Astrocyte (in vitro differentiated cells and primary cell): ENCODE measurements around the gene CLEC4G. TPM values are rescaled to one million over a fixed set of nuclear protein-coding genes. Genes with fewer than 3 reads are reported as not detected.

Source experiments
- DNase-seq: peaks from one replicate; pipeline ENCODE4 v3.0.0-alpha.2; 2010; ENCODE audit warnings: low read depth
- FAIRE-seq: peaks from 2 replicates; lab custom pipeline; 2011; peaks lifted over from hg19 to GRCh38; lab: Jason Lieb, UNC
- H2AFZ ChIP-seq: 2 replicates; pipeline ENCODE4 v1.6.0; 2012; ENCODE audit warnings: low read depth, low read length, inconsistent platforms
- H3K27ac ChIP-seq: 2 replicates; pipeline ENCODE4 v1.5.1; 2011; ENCODE audit warnings: low read depth, low read length, inconsistent platforms
- H3K27me3 ChIP-seq: 2 replicates; pipeline ENCODE4 v1.6.0; 2011; ENCODE audit warnings: low read length, inconsistent platforms; ENCODE audit not compliant: insufficient read depth
- H3K36me3 ChIP-seq: 2 replicates; pipeline ENCODE4 v1.5.1; 2011; ENCODE audit warnings: low read length, inconsistent platforms; ENCODE audit not compliant: insufficient read depth
- H3K4me1 ChIP-seq: 2 replicates; pipeline ENCODE4 v1.5.1; 2011; ENCODE audit warnings: low read length, inconsistent platforms; ENCODE audit not compliant: insufficient read depth
- H3K4me2 ChIP-seq: 2 replicates; pipeline ENCODE4 v1.6.0; 2012; ENCODE audit warnings: low read length, inconsistent platforms
- H3K4me3 ChIP-seq: 2 replicates; pipeline ENCODE4 v1.5.1; 2011; ENCODE audit warnings: low read depth, mild to moderate bottlenecking, low read length, inconsistent platforms; ENCODE audit not compliant: insufficient read depth
- H3K79me2 ChIP-seq: 2 replicates; pipeline ENCODE4 v1.6.0; 2012; ENCODE audit warnings: mild to moderate bottlenecking, low read length, inconsistent platforms; ENCODE audit not compliant: insufficient read depth
- H3K9ac ChIP-seq: 2 replicates; pipeline ENCODE4 v1.6.0; 2012; ENCODE audit warnings: mild to moderate bottlenecking, low read length, inconsistent platforms
- H3K9me3 ChIP-seq: 2 replicates; pipeline ENCODE4 v1.5.1; 2012; ENCODE audit warnings: low read depth, mild to moderate bottlenecking, low read length, inconsistent platforms; ENCODE audit not compliant: insufficient read depth
- H4K20me1 ChIP-seq: 2 replicates; pipeline ENCODE4 v1.6.0; 2012; ENCODE audit warnings: low read length, inconsistent platforms; ENCODE audit not compliant: insufficient read depth
- H3K27ac Mint-ChIP-seq: one replicate; pipeline ENCODE4 v1.8.0; 2021; ENCODE audit warnings: mild to moderate bottlenecking, mixed read lengths; ENCODE audit not compliant: unreplicated experiment
- H3K27me3 Mint-ChIP-seq: one replicate; pipeline ENCODE4 v1.8.0; 2021; ENCODE audit warnings: low read depth, mixed read lengths; ENCODE audit not compliant: unreplicated experiment
- H3K36me3 Mint-ChIP-seq: one replicate; pipeline ENCODE4 v1.8.0; 2021; ENCODE audit warnings: low read depth, mixed read lengths; ENCODE audit not compliant: unreplicated experiment
- H3K4me1 Mint-ChIP-seq: one replicate; pipeline ENCODE4 v1.8.0; 2021; ENCODE audit warnings: low read depth, mixed read lengths; ENCODE audit not compliant: unreplicated experiment
- H3K4me3 Mint-ChIP-seq: one replicate; pipeline ENCODE4 v1.8.0; 2021; ENCODE audit warnings: mild to moderate bottlenecking, moderate library complexity, mixed read lengths; ENCODE audit not compliant: unreplicated experiment
- H3K9me3 Mint-ChIP-seq: one replicate; pipeline ENCODE4 v1.8.0; 2021; ENCODE audit warnings: mild to moderate bottlenecking, mixed read lengths; ENCODE audit not compliant: unreplicated experiment
- CTCF ChIP-seq: IDR thresholded peaks from 2 replicates; pipeline ENCODE4 v1.5.1; 2011; ENCODE audit warnings: low read depth, mild to moderate bottlenecking, inconsistent platforms, low read length, moderate library complexity; ENCODE audit not compliant: insufficient read depth
- EZH2 ChIP-seq: IDR thresholded peaks from 2 replicates; pipeline ENCODE4 v1.6.1; 2012; ENCODE audit warnings: mild to moderate bottlenecking, low read length, inconsistent platforms; ENCODE audit not compliant: insufficient read depth
- total RNA-seq: library from RNA; stranded (reverse); gene quantifications from 2 replicates; pipeline ENCODE4 v1.2.1, GENCODE V29; 2021

The CLEC4G gene
- total RNA-seq, 1 donor from 2014 or later: not detected

GRCh38 chr19:7734220-7735203 is 2.6 kb upstream of the CLEC4G start:
- H4K20me1 ChIP-seq: no peaks in the 10 kb centered on the region
- no peak overlapping the region for H3K4me3 ChIP-seq
- DNase-seq (no peak), FAIRE-seq (no peak)
- H3K36me3 ChIP-seq: no peaks in the 10 kb centered on the region
- H3K4me1 ChIP-seq: no peaks in the 10 kb centered on the region
- TF ChIP-seq CTCF (no peak), EZH2 (no peak)
- Mint-ChIP-seq H3K36me3 (no peaks in the 10 kb centered on the region), H3K4me1 (no peaks in the 10 kb centered on the region), H3K9me3 (no peaks in the 10 kb centered on the region), H3K4me3 (no peak overlapping the region), H3K27me3 (peaks cover 52% of the 10 kb centered on the region), H3K27ac (no peak overlapping the region)
- H3K4me2 ChIP-seq: no peak overlapping the region
- no peaks in the 10 kb centered on the region for H3K79me2 ChIP-seq
- peaks cover 8% of the 10 kb centered on the region for H3K27me3 ChIP-seq
- no peak overlapping the region for H2AFZ ChIP-seq
- H3K9me3 ChIP-seq: no peaks in the 10 kb centered on the region
- H3K9ac ChIP-seq: no peak overlapping the region
- H3K27ac ChIP-seq: no peak overlapping the region

GRCh38 chr19:7733376-7733775 is 1.5 kb upstream of the CLEC4G start:
- TF ChIP-seq CTCF (no peak), EZH2 (no peak)
- Mint-ChIP-seq H3K4me1 (no peaks in the 10 kb centered on the region), H3K36me3 (no peaks in the 10 kb centered on the region), H3K9me3 (no peaks in the 10 kb centered on the region), H3K27ac (no peak overlapping the region), H3K27me3 (peaks cover 59% of the 10 kb centered on the region), H3K4me3 (no peak overlapping the region)
- Histone ChIP-seq H3K4me2 (no peak overlapping the region), H3K9me3 (no peaks in the 10 kb centered on the region), H3K9ac (no peak overlapping the region), H3K4me3 (no peak overlapping the region), H2AFZ (no peak overlapping the region), H3K27me3 (peaks cover 18% of the 10 kb centered on the region), H3K4me1 (no peaks in the 10 kb centered on the region), H3K36me3 (no peaks in the 10 kb centered on the region), H3K79me2 (no peaks in the 10 kb centered on the region), H3K27ac (no peak overlapping the region), H4K20me1 (no peaks in the 10 kb centered on the region)
- no peak for FAIRE-seq
- DNase-seq: no peak

- H3K36me3 ChIP-seq: no peaks in the 10 kb centered on the region
- no peak overlapping the region for H3K27ac ChIP-seq
- no peak overlapping the region for H3K4me2 ChIP-seq
- H4K20me1 ChIP-seq: no peaks in the 10 kb centered on the region
- H3K4me1 ChIP-seq: no peaks in the 10 kb centered on the region
- H2AFZ ChIP-seq: no peak overlapping the region
- TF ChIP-seq CTCF: no peak
- TF ChIP-seq EZH2: no peak
- H3K9me3 Mint-ChIP-seq: peaks cover 5% of the 10 kb centered on the region
- no peaks in the 10 kb centered on the region for H3K4me1 Mint-ChIP-seq
- FAIRE-seq: no peak
- H3K27me3 ChIP-seq: peaks cover 19% of the 10 kb centered on the region
- H3K27ac Mint-ChIP-seq: no peak overlapping the region
- no peaks in the 10 kb centered on the region for H3K9me3 ChIP-seq
- peaks cover 68% of the 10 kb centered on the region for H3K27me3 Mint-ChIP-seq
- H3K79me2 ChIP-seq: no peaks in the 10 kb centered on the region
- no peak for DNase-seq
- no peak overlapping the region for H3K4me3 Mint-ChIP-seq
- H3K9ac ChIP-seq: no peak overlapping the region
- H3K36me3 Mint-ChIP-seq: no peaks in the 10 kb centered on the region
- no peak overlapping the region for H3K4me3 ChIP-seq
Measured at GRCh38 chr19:7731615-7732014, 295 bp downstream of the CLEC4G start.
